Vagina (tissue), 2 donors: ENCODE data around the gene PHLPP1. TPM values are rescaled to one million over a fixed set of nuclear protein-coding genes. Genes with fewer than 3 reads are reported as not detected.

Source experiments
- DNase-seq, 2 donors: peaks; one replicate each; pipeline ENCODE4 v3.0.0-alpha.2; 2017; ENCODE audit errors: extremely low spot score in 2 of 2
- H3K27ac ChIP-seq: fragments of 200-600 bp; sonication (generic); one replicate; pipeline ENCODE4 v1.5.1; 2019
- H3K27me3 ChIP-seq: fragments of 200-600 bp; sonication (generic); one replicate; pipeline ENCODE4 v1.5.1; 2019
- H3K36me3 ChIP-seq, 2 donors: fragments of 200-600 bp; sonication (generic); one replicate each; pipeline ENCODE4 v1.5.1; 2017 to 2019
- H3K4me1 ChIP-seq: fragments of 200-600 bp; sonication (generic); one replicate; pipeline ENCODE4 v1.5.1; 2019
- H3K4me3 ChIP-seq, 2 donors: fragments of 200-600 bp; sonication (generic); 1 replicate in 1 of 2; 2 replicates in 1 of 2; pipeline ENCODE4 v1.5.1; 2016 to 2019
- H3K9me3 ChIP-seq: fragments of 200-600 bp; sonication (generic); one replicate; pipeline ENCODE4 v1.5.1; 2019
- CTCF ChIP-seq, 3 experiments: fragments of 450-650 bp in 2 of 3; fragments of 200-600 bp in 1 of 3; sonication (generic) in 1 of 3; IDR thresholded peaks; one replicate each; pipeline ENCODE4 v1.5.1; 2017 to 2019; ENCODE audit warnings: antibody characterized with exemption in 3 of 3, mild to moderate bottlenecking in 2 of 3, moderate library complexity in 2 of 3
- POLR2A ChIP-seq, 2 donors: fragments of 450-650 bp; IDR thresholded peaks; one replicate each; pipeline ENCODE4 v1.6.1; 2017; ENCODE audit warnings: antibody characterized with exemption in 2 of 2, mild to moderate bottlenecking in 2 of 2, moderate library complexity in 2 of 2
- POLR2AphosphoS5 ChIP-seq, 2 donors: sonication (generic); formaldehyde crosslinking; IDR thresholded peaks; one replicate each; pipeline ENCODE4 v1.9.0; 2017; ENCODE audit warnings: antibody characterized with exemption in 2 of 2, mild to moderate bottlenecking in 2 of 2, low read depth in 1 of 2; ENCODE audit not compliant: insufficient read depth in 1 of 2
- intact Hi-C: fragments of 100-400 bp; cut with DNase I; formaldehyde crosslinking; loops from one replicate; pipeline ENCODE4 v1.15.1; 2023
- total RNA-seq: library from RNA; depleted of rRNA; stranded (reverse); fragments of >200 nt; gene quantifications from one replicate; pipeline ENCODE4 v1.2.3, GENCODE V29; 2016

The PHLPP1 gene
- total RNA-seq, 1 donor from 2014 or later: 20.6 TPM

DNA sequence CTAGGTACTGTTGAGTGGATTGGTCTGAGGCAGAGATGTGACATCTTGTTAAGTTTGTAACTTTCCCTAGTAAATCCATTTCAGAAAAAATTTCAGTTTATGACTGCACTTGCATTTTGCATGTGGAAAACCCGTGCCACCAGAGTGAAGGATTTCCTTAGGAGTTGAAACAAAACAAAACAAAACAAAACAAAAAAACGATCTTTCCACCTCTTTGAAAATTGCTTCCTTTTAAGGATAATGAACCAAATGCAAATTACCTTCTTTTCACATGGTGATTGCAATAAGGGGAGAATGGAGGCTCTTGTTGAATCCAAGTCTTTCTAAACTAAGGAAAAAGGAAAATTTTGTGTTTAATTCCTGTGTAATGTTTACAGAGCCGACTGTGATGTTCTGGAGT is 43.2 kb downstream of the PHLPP1 start:
- H3K4me3 ChIP-seq: no peak overlapping the region
- no peaks in the 10 kb centered on the region for H3K9me3 ChIP-seq
- TF ChIP-seq CTCF (IDR thresholded peaks at IDR 0.05) (no peak), POLR2A (IDR thresholded peaks at IDR 0.05) (no peak), POLR2AphosphoS5 (IDR thresholded peaks at IDR 0.05; ENCODE audit: insufficient read depth in 1 of 2, low read depth in 1 of 2) (no peak)
- no peak overlapping the region for H3K27ac ChIP-seq
- intact Hi-C loops: no loop called here
- no peaks in the 10 kb centered on the region for H3K27me3 ChIP-seq
- DNase-seq: no peak
- H3K4me1 ChIP-seq: peaks cover 25% of the 10 kb centered on the region
- H3K36me3 ChIP-seq: no peaks in the 10 kb centered on the region

- intact Hi-C loops: no loop called here
- Histone ChIP-seq H3K27me3 (no peaks in the 10 kb centered on the region), H3K9me3 (no peaks in the 10 kb centered on the region), H3K4me1 (peaks cover 21% of the 10 kb centered on the region), H3K4me3 (no peak overlapping the region), H3K36me3 (no peaks in the 10 kb centered on the region), H3K27ac (no peak overlapping the region)
- TF ChIP-seq POLR2A (IDR thresholded peaks at IDR 0.05) (no peak), POLR2AphosphoS5 (IDR thresholded peaks at IDR 0.05; ENCODE audit: insufficient read depth in 1 of 2, low read depth in 1 of 2) (no peak), CTCF (IDR thresholded peaks at IDR 0.05) (no peak)
- no peak for DNase-seq
Measured at GRCh38 chr18:62759704-62760402, 44.5 kb downstream of the PHLPP1 start.

- DNase-seq: no peak
- Histone ChIP-seq H3K27me3 (no peaks in the 10 kb centered on the region), H3K4me1 (peaks cover 21% of the 10 kb centered on the region), H3K4me3 (no peak overlapping the region), H3K27ac (no peak overlapping the region), H3K36me3 (no peaks in the 10 kb centered on the region), H3K9me3 (no peaks in the 10 kb centered on the region)
- intact Hi-C loops: no loop called here
- TF ChIP-seq POLR2AphosphoS5 (IDR thresholded peaks at IDR 0.05; ENCODE audit: insufficient read depth in 1 of 2, low read depth in 1 of 2) (no peak), CTCF (IDR thresholded peaks at IDR 0.05) (no peak), POLR2A (IDR thresholded peaks at IDR 0.05) (no peak)
Measured at GRCh38 chr18:62760403-62760734, 45.0 kb downstream of the PHLPP1 start.

DNA sequence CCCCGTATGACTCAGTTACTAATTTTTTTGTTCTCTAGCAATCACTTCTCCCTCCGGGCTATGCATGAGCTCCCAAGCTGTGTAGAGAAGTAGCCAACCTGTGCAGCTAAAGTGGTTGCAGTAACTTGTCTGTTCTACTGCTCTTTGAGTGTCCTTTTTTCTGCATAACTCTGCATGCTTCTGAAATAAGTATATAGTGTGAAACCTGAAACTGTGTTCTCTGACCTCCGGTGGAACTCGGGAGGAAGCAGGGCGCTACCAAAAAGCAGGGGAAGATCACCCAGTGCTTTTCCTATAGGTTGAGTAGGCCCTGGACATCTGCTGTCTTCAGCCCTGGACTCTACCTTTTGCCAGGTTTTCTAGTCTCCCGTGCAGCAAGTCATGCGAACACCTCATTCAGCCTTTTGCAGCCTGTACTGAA is 47.8 kb downstream of the PHLPP1 start:
- no peaks in the 10 kb centered on the region for H3K36me3 ChIP-seq
- no peaks in the 10 kb centered on the region for H3K9me3 ChIP-seq
- no peak for DNase-seq
- H3K27ac ChIP-seq: no peak overlapping the region
- intact Hi-C loops: no loop called here
- no peak for TF ChIP-seq POLR2AphosphoS5 (IDR thresholded peaks at IDR 0.05; ENCODE audit: insufficient read depth in 1 of 2, low read depth in 1 of 2)
- no peak for TF ChIP-seq CTCF (IDR thresholded peaks at IDR 0.05)
- TF ChIP-seq POLR2A (IDR thresholded peaks at IDR 0.05): no peak
- H3K4me3 ChIP-seq: no peak overlapping the region
- no peaks in the 10 kb centered on the region for H3K27me3 ChIP-seq
- peaks cover 32% of the 10 kb centered on the region for H3K4me1 ChIP-seq

GRCh38 chr18:62766266-62766665 is 50.9 kb downstream of the PHLPP1 start:
- DNase-seq: no peak
- no peak overlapping the region for H3K4me3 ChIP-seq
- H3K36me3 ChIP-seq: no peaks in the 10 kb centered on the region
- no peak overlapping the region for H3K27ac ChIP-seq
- intact Hi-C loops: no loop called here
- peaks cover 35% of the 10 kb centered on the region for H3K4me1 ChIP-seq
- no peaks in the 10 kb centered on the region for H3K9me3 ChIP-seq
- H3K27me3 ChIP-seq: no peaks in the 10 kb centered on the region
- TF ChIP-seq POLR2AphosphoS5 (IDR thresholded peaks at IDR 0.05; ENCODE audit: insufficient read depth in 1 of 2, low read depth in 1 of 2) (no peak), POLR2A (IDR thresholded peaks at IDR 0.05) (no peak), CTCF (IDR thresholded peaks at IDR 0.05) (no peak)
